H1 (cell line): Measurements from ENCODE around the gene STBD1. TPM values are rescaled to one million over a fixed set of nuclear protein-coding genes. Genes with fewer than 3 reads are reported as not detected.

Source experiments
- CREB1 ChIP-seq: IDR thresholded peaks from 2 replicates; pipeline ENCODE4 v1.6.1; 2012; ENCODE audit warnings: inconsistent platforms
- GTF2F1 ChIP-seq: IDR thresholded peaks from 2 replicates; pipeline ENCODE4 v1.6.1; 2012; ENCODE audit warnings: low read depth, low read length, improper control_type of control experiment, borderline replicate concordance
- KDM4A ChIP-seq: IDR thresholded peaks from one replicate; pipeline ENCODE4 v1.7.1; 2012; ENCODE audit warnings: low read depth, mild to moderate bottlenecking, moderate library complexity, low read length, inconsistent platforms; ENCODE audit not compliant: severe bottlenecking
- MAFK ChIP-seq: IDR thresholded peaks from 2 replicates; pipeline ENCODE4 v1.6.1; 2012; ENCODE audit warnings: low read depth, mild to moderate bottlenecking, improper control_type of control experiment, low read length
- NRF1 ChIP-seq: IDR thresholded peaks from 2 replicates; pipeline ENCODE4 v1.6.1; 2011; ENCODE audit warnings: mild to moderate bottlenecking, low read depth, low read length, improper control_type of control experiment
- POLR2AphosphoS5 ChIP-seq: IDR thresholded peaks from 2 replicates; pipeline ENCODE4 v1.6.1; 2011; ENCODE audit warnings: low read depth, low read length
- RFX5 ChIP-seq: IDR thresholded peaks from 2 replicates; pipeline ENCODE4 v1.6.1; 2011; ENCODE audit warnings: low read depth, low read length, improper control_type of control experiment, borderline replicate concordance
- polyA plus RNA-seq, 7 experiments: library from polyadenylated mRNA; depleted of rRNA in 3 of 7; stranded (reverse) in 5 of 7; unstranded in 2 of 7; fragments of >200 nt in 5 of 7; fragments of 200-250 nt in 2 of 7; gene quantifications; 1 replicate in 5 of 7; 2 replicates in 1 of 7; 4 replicates in 1 of 7; pipeline versions ENCODE4 v1.2.1 to v1.2.3, GENCODE V29; 2011 to 2013; ENCODE audit warnings: missing spikeins in 2 of 7, mixed read lengths in 2 of 7
- total RNA-seq: library from RNA; stranded (reverse); fragmentation: NEBNext Ultra II Directional; extraction: Animal tissue kit (Norgen Biotek cat#: 25700); gene quantifications from 2 replicates; pipeline ENCODE4 v1.2.1, GENCODE V29; 2021
- TF ChIP-seq, protein P1 (sequence below): fragments of 300-600 bp; sonication (generic); IDR thresholded peaks from 2 replicates; pipeline ENCODE4 v1.7.1; 2012; ENCODE audit warnings: low read length, moderate library complexity, mild to moderate bottlenecking, inconsistent platforms; ENCODE audit not compliant: insufficient replicate concordance

The STBD1 gene
- total and polyA plus RNA-seq, 2 of the 8 experiments (the other 6 are each of a cell fraction or from before 2014, with no cell fraction given), result 0.45 to 1.7 TPM

DNA sequence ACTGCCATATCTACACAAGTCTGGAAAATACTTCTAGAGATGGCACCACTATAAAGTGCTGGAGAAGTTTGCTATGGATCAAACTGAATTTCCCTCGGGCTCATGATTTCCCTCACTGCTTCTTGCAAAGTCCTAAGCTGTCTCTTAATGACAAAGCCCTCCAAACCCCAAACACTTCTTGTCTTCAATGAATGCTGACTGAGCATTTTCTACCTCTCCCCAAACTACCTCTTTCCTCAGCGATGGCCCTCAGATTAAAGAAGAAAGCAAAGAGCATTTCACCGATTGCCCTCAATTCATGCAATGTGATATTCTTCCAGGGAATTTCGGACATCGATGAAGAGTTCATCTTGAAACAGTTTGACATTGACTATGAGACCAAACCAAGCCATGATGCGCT is 35.3 kb upstream of the STBD1 start (continued):
- TF ChIP-seq, protein P1, sequence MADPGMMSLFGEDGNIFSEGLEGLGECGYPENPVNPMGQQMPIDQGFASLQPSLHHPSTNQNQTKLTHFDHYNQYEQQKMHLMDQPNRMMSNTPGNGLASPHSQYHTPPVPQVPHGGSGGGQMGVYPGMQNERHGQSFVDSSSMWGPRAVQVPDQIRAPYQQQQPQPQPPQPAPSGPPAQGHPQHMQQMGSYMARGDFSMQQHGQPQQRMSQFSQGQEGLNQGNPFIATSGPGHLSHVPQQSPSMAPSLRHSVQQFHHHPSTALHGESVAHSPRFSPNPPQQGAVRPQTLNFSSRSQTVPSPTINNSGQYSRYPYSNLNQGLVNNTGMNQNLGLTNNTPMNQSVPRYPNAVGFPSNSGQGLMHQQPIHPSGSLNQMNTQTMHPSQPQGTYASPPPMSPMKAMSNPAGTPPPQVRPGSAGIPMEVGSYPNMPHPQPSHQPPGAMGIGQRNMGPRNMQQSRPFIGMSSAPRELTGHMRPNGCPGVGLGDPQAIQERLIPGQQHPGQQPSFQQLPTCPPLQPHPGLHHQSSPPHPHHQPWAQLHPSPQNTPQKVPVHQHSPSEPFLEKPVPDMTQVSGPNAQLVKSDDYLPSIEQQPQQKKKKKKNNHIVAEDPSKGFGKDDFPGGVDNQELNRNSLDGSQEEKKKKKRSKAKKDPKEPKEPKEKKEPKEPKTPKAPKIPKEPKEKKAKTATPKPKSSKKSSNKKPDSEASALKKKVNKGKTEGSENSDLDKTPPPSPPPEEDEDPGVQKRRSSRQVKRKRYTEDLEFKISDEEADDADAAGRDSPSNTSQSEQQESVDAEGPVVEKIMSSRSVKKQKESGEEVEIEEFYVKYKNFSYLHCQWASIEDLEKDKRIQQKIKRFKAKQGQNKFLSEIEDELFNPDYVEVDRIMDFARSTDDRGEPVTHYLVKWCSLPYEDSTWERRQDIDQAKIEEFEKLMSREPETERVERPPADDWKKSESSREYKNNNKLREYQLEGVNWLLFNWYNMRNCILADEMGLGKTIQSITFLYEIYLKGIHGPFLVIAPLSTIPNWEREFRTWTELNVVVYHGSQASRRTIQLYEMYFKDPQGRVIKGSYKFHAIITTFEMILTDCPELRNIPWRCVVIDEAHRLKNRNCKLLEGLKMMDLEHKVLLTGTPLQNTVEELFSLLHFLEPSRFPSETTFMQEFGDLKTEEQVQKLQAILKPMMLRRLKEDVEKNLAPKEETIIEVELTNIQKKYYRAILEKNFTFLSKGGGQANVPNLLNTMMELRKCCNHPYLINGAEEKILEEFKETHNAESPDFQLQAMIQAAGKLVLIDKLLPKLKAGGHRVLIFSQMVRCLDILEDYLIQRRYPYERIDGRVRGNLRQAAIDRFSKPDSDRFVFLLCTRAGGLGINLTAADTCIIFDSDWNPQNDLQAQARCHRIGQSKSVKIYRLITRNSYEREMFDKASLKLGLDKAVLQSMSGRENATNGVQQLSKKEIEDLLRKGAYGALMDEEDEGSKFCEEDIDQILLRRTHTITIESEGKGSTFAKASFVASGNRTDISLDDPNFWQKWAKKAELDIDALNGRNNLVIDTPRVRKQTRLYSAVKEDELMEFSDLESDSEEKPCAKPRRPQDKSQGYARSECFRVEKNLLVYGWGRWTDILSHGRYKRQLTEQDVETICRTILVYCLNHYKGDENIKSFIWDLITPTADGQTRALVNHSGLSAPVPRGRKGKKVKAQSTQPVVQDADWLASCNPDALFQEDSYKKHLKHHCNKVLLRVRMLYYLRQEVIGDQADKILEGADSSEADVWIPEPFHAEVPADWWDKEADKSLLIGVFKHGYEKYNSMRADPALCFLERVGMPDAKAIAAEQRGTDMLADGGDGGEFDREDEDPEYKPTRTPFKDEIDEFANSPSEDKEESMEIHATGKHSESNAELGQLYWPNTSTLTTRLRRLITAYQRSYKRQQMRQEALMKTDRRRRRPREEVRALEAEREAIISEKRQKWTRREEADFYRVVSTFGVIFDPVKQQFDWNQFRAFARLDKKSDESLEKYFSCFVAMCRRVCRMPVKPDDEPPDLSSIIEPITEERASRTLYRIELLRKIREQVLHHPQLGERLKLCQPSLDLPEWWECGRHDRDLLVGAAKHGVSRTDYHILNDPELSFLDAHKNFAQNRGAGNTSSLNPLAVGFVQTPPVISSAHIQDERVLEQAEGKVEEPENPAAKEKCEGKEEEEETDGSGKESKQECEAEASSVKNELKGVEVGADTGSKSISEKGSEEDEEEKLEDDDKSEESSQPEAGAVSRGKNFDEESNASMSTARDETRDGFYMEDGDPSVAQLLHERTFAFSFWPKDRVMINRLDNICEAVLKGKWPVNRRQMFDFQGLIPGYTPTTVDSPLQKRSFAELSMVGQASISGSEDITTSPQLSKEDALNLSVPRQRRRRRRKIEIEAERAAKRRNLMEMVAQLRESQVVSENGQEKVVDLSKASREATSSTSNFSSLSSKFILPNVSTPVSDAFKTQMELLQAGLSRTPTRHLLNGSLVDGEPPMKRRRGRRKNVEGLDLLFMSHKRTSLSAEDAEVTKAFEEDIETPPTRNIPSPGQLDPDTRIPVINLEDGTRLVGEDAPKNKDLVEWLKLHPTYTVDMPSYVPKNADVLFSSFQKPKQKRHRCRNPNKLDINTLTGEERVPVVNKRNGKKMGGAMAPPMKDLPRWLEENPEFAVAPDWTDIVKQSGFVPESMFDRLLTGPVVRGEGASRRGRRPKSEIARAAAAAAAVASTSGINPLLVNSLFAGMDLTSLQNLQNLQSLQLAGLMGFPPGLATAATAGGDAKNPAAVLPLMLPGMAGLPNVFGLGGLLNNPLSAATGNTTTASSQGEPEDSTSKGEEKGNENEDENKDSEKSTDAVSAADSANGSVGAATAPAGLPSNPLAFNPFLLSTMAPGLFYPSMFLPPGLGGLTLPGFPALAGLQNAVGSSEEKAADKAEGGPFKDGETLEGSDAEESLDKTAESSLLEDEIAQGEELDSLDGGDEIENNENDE, result no peak
- no peak for TF ChIP-seq NRF1
- no peak for TF ChIP-seq POLR2AphosphoS5
- TF ChIP-seq RFX5, result no peak
- peak; percentile 73 for TF ChIP-seq MAFK
- TF ChIP-seq CREB1, result no peak
- TF ChIP-seq GTF2F1, result no peak
- TF ChIP-seq KDM4A, result no peak
